ENCODE data around the gene GSC2.

The GSC2 gene

DNA sequence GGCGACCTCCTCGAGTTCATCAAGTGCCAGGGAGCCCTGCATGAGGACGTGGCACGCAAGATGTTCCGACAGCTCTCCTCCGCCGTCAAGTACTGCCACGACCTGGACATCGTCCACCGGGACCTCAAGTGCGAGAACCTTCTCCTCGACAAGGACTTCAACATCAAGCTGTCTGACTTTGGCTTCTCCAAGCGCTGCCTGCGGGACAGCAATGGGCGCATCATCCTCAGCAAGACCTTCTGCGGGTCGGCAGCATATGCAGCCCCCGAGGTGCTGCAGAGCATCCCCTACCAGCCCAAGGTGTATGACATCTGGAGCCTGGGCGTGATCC is 18.4 kb downstream of the GSC2 start:
- no peak overlapping the region for H3K27ac ChIP-seq
- TF ChIP-seq, protein P1, sequence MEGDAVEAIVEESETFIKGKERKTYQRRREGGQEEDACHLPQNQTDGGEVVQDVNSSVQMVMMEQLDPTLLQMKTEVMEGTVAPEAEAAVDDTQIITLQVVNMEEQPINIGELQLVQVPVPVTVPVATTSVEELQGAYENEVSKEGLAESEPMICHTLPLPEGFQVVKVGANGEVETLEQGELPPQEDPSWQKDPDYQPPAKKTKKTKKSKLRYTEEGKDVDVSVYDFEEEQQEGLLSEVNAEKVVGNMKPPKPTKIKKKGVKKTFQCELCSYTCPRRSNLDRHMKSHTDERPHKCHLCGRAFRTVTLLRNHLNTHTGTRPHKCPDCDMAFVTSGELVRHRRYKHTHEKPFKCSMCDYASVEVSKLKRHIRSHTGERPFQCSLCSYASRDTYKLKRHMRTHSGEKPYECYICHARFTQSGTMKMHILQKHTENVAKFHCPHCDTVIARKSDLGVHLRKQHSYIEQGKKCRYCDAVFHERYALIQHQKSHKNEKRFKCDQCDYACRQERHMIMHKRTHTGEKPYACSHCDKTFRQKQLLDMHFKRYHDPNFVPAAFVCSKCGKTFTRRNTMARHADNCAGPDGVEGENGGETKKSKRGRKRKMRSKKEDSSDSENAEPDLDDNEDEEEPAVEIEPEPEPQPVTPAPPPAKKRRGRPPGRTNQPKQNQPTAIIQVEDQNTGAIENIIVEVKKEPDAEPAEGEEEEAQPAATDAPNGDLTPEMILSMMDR (conservative IDR thresholded peaks at IDR 0.05) = no peak
- no peak for TF ChIP-seq ZFX (IDR thresholded peaks at IDR 0.05)

DNA sequence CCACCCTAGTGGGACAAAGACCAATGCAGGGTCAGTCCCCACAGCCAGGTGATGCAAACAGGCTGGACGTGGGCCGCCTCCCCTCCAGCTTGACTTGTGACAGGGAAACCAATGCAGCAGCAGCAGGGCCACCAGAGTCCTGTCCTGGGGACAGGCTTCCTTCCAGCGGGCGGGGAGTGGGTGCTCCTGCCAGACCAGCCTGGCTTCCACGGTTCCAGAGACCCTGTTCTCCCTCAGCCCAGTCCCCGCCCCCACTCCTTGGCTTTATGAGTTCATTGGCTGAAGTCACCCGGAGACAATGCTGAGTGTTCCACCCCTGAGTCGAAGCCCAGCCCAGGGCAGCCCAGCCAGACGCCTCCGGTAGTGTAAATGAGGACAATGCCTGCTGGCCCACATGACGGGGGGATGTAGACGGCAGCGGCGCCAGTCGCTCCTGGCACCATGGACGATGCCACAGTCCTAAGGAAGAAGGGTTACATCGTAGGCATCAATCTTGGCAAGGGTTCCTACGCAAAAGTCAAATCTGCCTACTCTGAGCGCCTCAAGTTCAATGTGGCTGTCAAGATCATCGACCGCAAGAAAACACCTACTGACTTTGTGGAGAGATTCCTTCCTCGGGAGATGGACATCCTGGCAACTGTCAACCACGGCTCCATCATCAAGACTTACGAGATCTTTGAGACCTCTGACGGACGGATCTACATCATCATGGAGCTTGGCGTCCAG is 19.0 kb downstream of the GSC2 start, which contains the start of gene TSSK2:
TSS of gene TSSK2 (plus strand) at position 350 of the 726 bp plus-strand sequence. CDS start at position 442, 92 bp downstream.
- H3K27ac ChIP-seq = no peak within 1 kb of the TSS
- TF ChIP-seq ZFX (IDR thresholded peaks at IDR 0.05) = no peak
- TF ChIP-seq, protein P1 (conservative IDR thresholded peaks at IDR 0.05) = no peak

DNA sequence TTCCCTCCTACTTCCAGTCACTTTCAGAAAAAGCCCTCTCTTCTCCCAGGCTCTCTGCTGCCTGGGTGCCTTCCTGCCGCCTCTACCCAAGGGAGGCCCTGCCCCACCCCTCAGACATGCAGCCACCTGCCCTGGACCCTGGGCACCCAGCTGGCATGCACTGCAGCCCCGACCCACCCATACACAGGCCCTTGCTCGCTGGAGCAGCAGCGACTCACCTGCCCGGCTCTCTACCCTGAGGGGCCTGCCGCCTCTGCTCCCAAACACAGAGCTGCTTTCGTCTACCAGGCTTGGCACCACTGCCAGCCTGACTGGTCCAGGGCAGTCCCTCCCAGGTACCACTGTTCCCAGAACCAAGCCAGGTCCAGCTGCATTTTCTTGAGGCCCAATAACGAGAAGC is 20.2 kb downstream of the GSC2 start:
- TF ChIP-seq ZFX (IDR thresholded peaks at IDR 0.05) = no peak
- TF ChIP-seq, protein P1 (conservative IDR thresholded peaks at IDR 0.05) = no peak
- H3K27ac ChIP-seq = no peak overlapping the region

DNA sequence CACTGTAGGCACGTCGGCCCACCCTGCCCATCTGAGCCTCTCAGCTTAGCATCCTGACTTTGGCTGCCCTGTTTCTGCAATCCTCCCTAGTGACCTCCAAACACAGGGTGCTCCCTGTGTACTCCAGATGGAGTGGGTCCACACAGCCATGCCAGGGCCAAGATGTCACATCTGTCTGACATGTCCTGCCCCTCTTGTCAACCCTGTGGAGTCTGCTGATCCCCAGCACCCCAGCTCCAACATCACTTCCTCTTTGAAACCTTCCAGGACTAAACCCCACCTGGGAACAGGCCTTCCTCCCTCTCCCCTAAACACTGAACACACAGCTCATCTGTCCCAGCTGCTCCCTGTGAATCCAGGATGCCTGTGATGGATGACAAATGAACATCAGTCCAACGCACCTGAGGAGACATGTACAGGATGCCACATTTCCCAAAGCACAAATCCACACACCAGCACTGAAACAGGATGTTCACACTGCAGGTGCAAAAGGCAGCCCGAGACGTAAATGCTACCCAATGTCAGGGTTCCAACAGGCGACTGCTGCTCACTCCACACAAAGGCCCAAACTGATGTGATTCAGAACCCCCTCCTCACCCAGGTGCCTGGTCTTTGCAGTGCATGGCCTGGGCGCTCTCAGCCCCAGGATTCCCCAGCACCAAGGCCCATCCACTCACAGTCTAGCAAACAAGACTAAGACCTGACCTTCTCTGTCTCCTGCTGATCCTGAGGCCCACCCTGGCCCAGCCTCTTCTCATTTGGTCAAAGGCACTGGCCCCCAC is 21.0 kb downstream of the GSC2 start:
- TF ChIP-seq, protein P1 (conservative IDR thresholded peaks at IDR 0.05) = no peak
- TF ChIP-seq ZFX (IDR thresholded peaks at IDR 0.05) = no peak
- H3K27ac ChIP-seq = no peak overlapping the region

DNA sequence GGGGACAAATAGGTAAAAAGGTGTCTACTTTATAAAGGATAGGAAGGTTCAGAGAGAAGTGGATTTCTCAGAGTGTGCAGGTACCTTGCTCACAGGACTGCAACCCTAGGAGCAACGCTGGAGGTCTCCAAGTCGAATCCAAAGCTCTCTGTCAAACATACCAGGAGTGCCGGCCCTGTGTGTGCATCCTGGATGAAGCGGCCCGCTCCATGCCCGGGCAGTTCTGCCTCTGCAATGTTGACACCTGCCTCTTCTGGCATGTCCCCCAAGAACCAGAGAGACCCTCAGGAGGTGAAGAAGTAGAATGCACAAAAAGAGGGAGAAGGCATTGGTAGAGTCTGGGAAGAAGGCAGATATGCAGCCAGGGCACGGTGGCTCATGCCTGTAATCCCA is 22.1 kb downstream of the GSC2 start:
- no peak overlapping the region for H3K27ac ChIP-seq
- no peak for TF ChIP-seq ZFX (IDR thresholded peaks at IDR 0.05)
- TF ChIP-seq, protein P1 (conservative IDR thresholded peaks at IDR 0.05) = no peak

DNA sequence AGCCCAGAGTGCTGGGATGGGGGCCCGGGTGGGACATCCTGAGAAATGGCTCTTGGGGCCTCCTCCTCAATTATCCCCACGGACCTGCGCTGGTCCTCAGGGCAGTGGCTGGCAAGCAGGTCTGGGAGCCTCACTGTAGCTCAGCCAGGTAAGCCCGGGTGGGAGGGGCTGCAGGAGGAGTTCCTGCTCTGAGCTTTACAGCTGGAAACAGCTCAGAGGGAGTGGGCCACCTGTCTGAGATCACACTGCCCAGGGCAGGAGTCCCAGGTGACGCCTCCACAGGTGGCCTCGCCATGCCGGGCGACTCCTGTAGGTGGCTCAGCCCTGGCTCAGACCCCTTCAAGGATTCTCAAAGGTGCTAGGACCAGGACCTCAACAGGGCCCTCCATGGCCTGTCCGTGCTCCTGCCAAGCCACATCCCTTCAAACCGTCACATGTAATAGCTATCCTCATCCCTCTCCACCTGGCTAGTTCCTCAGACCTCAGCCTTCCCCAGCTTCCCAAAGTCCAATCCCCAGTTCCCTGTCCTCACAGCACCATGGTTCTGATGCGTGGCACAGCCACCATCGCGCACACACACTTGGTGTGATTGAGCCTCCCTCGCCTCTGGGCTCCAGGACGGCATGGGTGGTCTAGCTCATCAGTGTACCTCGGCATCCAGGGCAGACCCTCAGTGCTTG is 22.6 kb downstream of the GSC2 start:
- TF ChIP-seq, protein P1 (conservative IDR thresholded peaks at IDR 0.05) = no peak
- TF ChIP-seq ZFX (IDR thresholded peaks at IDR 0.05) = no peak
- H3K27ac ChIP-seq = no peak overlapping the region
